PC-3 (cell line): ENCODE data around the gene NAV2. TPM values are rescaled to one million over a fixed set of nuclear protein-coding genes. Genes with fewer than 3 reads are reported as not detected.

ENCODE experiments used
- ATAC-seq: fragments of 200-7000 bp; cut with Tn5 transposase; 2 replicates; pipeline ENCODE4 v1.9.1; 2020; ENCODE audit warnings: mild to moderate bottlenecking, moderate library complexity
- BruUV-seq: library from RNA; stranded (reverse); fragments of 400-500 nt; replicated peaks from 2 replicates; lab custom pipeline; 2021; lab: Mats Ljungman, UMichigan
- CTCF ChIA-PET: fragments of 300-600 bp; sonication (Branson Sonifier 250); formaldehyde crosslinking; loops from one replicate; lab custom pipeline; 2022; ENCODE audit warnings: antibody characterized with exemption; lab: Charles Lee
- POLR2A ChIA-PET: fragments of 300-600 bp; sonication (Branson Sonifier 250); formaldehyde crosslinking; loops from one replicate; lab custom pipeline; 2022; ENCODE audit warnings: antibody characterized with exemption; ENCODE audit not compliant: unreplicated experiment; lab: Charles Lee
- DNase-seq: peaks from one replicate; pipeline ENCODE4 v3.0.0-alpha.2; 2015
- H2AFZ ChIP-seq: fragments of 300-600 bp; sonication (generic); 2 replicates; pipeline ENCODE4 v1.6.0; 2016; ENCODE audit warnings: antibody characterized with exemption, low read length
- H3F3A ChIP-seq: fragments of 300-600 bp; sonication (generic); one replicate; pipeline ENCODE4 v1.6.0; 2017; ENCODE audit warnings: antibody characterized with exemption, low read length, control low read depth, mild to moderate bottlenecking; ENCODE audit not compliant: unreplicated experiment
- H3K27ac ChIP-seq: fragments of 300-600 bp; sonication (generic); 2 replicates; pipeline ENCODE4 v1.5.1; 2016; ENCODE audit warnings: mild to moderate bottlenecking, low read length
- H3K27me3 ChIP-seq: fragments of 300-600 bp; sonication (generic); 2 replicates; pipeline ENCODE4 v1.6.1; 2016; ENCODE audit warnings: low read length, mixed read lengths
- H3K36me3 ChIP-seq: fragments of 300-600 bp; sonication (generic); 2 replicates; pipeline ENCODE4 v1.6.1; 2016; ENCODE audit warnings: low read depth, mixed run types, low read length, mixed read lengths
- H3K4me1 ChIP-seq: fragments of 300-600 bp; sonication (generic); 2 replicates; pipeline ENCODE4 v1.5.1; 2016; ENCODE audit warnings: low read length; ENCODE audit not compliant: insufficient read depth
- H3K4me2 ChIP-seq: fragments of 300-600 bp; sonication (generic); 2 replicates; pipeline ENCODE4 v1.6.0; 2016; ENCODE audit warnings: low read length
- H3K4me3 ChIP-seq: fragments of 300-600 bp; sonication (generic); 2 replicates; pipeline ENCODE4 v1.5.1; 2016; ENCODE audit warnings: mild to moderate bottlenecking, low read length, mixed read lengths
- H3K79me2 ChIP-seq: fragments of 300-600 bp; sonication (generic); 2 replicates; pipeline ENCODE4 v1.6.1; 2017; ENCODE audit warnings: low read length, mixed read lengths
- H3K9ac ChIP-seq: fragments of 300-600 bp; sonication (generic); 2 replicates; pipeline ENCODE4 v1.6.0; 2016; ENCODE audit warnings: mild to moderate bottlenecking, low read length
- H3K9me2 ChIP-seq: fragments of 300-600 bp; sonication (generic); replicated peaks from 2 replicates; pipeline ENCODE4 v1.6.1; 2016; ENCODE audit warnings: mixed run types, low read length, mixed read lengths
- H3K9me3 ChIP-seq: fragments of 300-600 bp; sonication (generic); 2 replicates; pipeline ENCODE4 v1.6.1; 2016; ENCODE audit warnings: low read length, mixed read lengths
- H4K20me1 ChIP-seq: fragments of 300-600 bp; sonication (generic); 2 replicates; pipeline ENCODE4 v1.6.1; 2016; ENCODE audit warnings: low read length, mixed read lengths
- CTCF ChIP-seq: fragments of 300-600 bp; sonication (generic); conservative IDR thresholded peaks from 2 replicates; pipeline ENCODE4 v1.5.1; 2017; ENCODE audit warnings: antibody characterized with exemption, low read depth, mild to moderate bottlenecking, low read length
- EZH2 ChIP-seq: fragments of 300-600 bp; sonication (generic); IDR thresholded peaks from one replicate; pipeline ENCODE4 v1.6.1; 2017; ENCODE audit warnings: antibody characterized with exemption, mild to moderate bottlenecking, low read length; ENCODE audit not compliant: unreplicated experiment
- EZH2phosphoT487 ChIP-seq: fragments of 300-600 bp; sonication (generic); IDR thresholded peaks from 2 replicates; pipeline ENCODE4 v1.6.1; 2018; ENCODE audit warnings: mild to moderate bottlenecking, antibody characterized with exemption, low read length, borderline replicate concordance
- intact Hi-C: fragments of 100-400 bp; cut with micrococcal nuclease; formaldehyde crosslinking; loops from 2 replicates; pipeline ENCODE4 v1.9.0; 2023
- total RNA-seq: library from RNA; depleted of rRNA; stranded (reverse); fragments of >200 nt; gene quantifications from 2 replicates; pipeline ENCODE4 v1.2.3, GENCODE V29; 2014

Gene NAV2
- total RNA-seq, 1 experiment from 2014 or later: 10.4 TPM

- Histone ChIP-seq H3K27me3 (no peaks in the 10 kb centered on the region), H3K79me2 (no peaks in the 10 kb centered on the region), H3K4me1 (0 out of 2 replicates have a peak, but pooled peaks cover 6% of the 10 kb centered on the region), H3K9me3 (no peaks in the 10 kb centered on the region), H3K4me3 (no peak overlapping the region), H3F3A (no peaks in the 10 kb centered on the region), H3K9ac (no peak overlapping the region), H3K36me3 (no peaks in the 10 kb centered on the region), H3K4me2 (no peak overlapping the region), H3K27ac (no peak overlapping the region), H4K20me1 (no peaks in the 10 kb centered on the region), H3K9me2 (no peaks in the 10 kb centered on the region), H2AFZ (no peak overlapping the region)
- ChIA-PET CTCF (interaction anchor here (0.6 kb wide), 6 partner anchors 30 to 789 kb away, joined by 3 to 7 read pairs (median 3); no protein-coding TSS in a partner anchor), POLR2A (no interaction called here)
- no peak for DNase-seq
- intact Hi-C loops: no loop called here
- TF ChIP-seq EZH2phosphoT487 (no peak), EZH2 (no peak), CTCF (no peak)
- no TSS peak for BruUV-seq
- ATAC-seq: no peak
Observed at GRCh38 chr11:20134991-20135736, 422.5 kb downstream of the NAV2 start.

GRCh38 chr11:20137637-20138036 lies 425.0 kb downstream of the NAV2 start:
- H3K9ac ChIP-seq: no peak overlapping the region
- no peak overlapping the region for H3K27ac ChIP-seq
- ChIA-PET POLR2A (no interaction called here), CTCF (no interaction called here)
- H3K27me3 ChIP-seq: 0 out of 2 replicates have a peak, but pooled peaks cover 12% of the 10 kb centered on the region
- no peaks in the 10 kb centered on the region for H4K20me1 ChIP-seq
- ATAC-seq (no peak), DNase-seq (no peak)
- no peak overlapping the region for H3K4me2 ChIP-seq
- no peaks in the 10 kb centered on the region for H3F3A ChIP-seq
- no peak overlapping the region for H3K4me3 ChIP-seq
- BruUV-seq: no TSS peak
- H3K9me3 ChIP-seq: no peaks in the 10 kb centered on the region
- TF ChIP-seq CTCF (no peak), EZH2phosphoT487 (no peak), EZH2 (no peak)
- no peaks in the 10 kb centered on the region for H3K4me1 ChIP-seq
- H3K36me3 ChIP-seq: no peaks in the 10 kb centered on the region
- H2AFZ ChIP-seq: no peak overlapping the region
- H3K9me2 ChIP-seq: no peaks in the 10 kb centered on the region
- intact Hi-C loops: no loop called here
- H3K79me2 ChIP-seq: no peaks in the 10 kb centered on the region

GRCh38 chr11:20138707-20139106 lies 426.1 kb downstream of the NAV2 start:
- Histone ChIP-seq H3F3A (no peaks in the 10 kb centered on the region), H3K9ac (no peak overlapping the region), H3K4me2 (no peak overlapping the region), H4K20me1 (no peaks in the 10 kb centered on the region), H3K36me3 (no peaks in the 10 kb centered on the region), H3K27ac (no peak overlapping the region), H2AFZ (no peak overlapping the region), H3K27me3 (0 out of 2 replicates have a peak, but pooled peaks cover 15% of the 10 kb centered on the region), H3K9me3 (no peaks in the 10 kb centered on the region), H3K4me1 (no peaks in the 10 kb centered on the region), H3K4me3 (no peak overlapping the region), H3K9me2 (no peaks in the 10 kb centered on the region), H3K79me2 (no peaks in the 10 kb centered on the region)
- ChIA-PET CTCF (no interaction called here), POLR2A (no interaction called here)
- ATAC-seq (no peak), DNase-seq (no peak)
- TF ChIP-seq CTCF (no peak), EZH2 (no peak), EZH2phosphoT487 (no peak)
- intact Hi-C loops: no loop called here
- BruUV-seq: no TSS peak
